Measurements from ENCODE around the gene ZFYVE19.

ZFYVE19 gene

DNA sequence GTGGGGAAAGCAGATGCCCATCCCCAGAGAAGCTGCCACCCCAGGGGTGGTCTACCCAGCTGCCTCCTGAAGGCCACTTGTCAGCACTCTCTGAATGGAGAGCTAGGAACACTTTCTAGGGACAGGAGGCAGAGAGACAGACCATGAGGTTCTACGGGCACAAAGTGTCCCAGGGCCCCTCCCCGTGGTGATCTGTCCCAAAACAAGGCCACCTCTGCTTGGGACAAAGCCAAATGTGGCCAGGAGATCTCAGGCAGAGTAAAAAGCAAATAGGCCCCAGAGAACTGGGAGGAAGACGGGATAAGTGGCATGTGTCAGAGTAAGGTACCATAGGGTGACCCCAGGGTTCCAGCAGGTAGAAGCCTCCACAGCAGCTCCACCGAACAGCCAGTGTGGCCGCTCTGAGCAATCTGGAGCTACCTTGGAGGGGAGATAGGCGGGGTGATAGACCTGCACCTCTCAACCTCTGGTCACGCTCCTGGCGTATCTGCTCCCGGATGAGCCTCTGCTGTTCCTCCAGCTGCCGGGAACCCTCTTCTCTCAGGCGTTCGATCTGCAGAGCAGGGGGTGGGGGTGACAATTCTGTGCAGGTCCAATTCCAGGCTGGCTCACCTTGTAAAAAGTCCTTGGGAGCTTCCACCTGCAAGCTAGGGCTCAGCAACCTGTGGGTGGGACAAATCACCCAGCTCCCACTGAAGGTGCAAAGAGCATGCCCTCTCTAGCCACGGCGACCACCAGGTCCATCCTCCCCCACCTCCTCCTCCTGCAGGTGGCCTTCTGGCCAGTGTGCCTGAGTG lies 31.0 kb upstream of the ZFYVE19 start:
- DNase-seq (ENCODE audit: low spot score): no peak

DNA sequence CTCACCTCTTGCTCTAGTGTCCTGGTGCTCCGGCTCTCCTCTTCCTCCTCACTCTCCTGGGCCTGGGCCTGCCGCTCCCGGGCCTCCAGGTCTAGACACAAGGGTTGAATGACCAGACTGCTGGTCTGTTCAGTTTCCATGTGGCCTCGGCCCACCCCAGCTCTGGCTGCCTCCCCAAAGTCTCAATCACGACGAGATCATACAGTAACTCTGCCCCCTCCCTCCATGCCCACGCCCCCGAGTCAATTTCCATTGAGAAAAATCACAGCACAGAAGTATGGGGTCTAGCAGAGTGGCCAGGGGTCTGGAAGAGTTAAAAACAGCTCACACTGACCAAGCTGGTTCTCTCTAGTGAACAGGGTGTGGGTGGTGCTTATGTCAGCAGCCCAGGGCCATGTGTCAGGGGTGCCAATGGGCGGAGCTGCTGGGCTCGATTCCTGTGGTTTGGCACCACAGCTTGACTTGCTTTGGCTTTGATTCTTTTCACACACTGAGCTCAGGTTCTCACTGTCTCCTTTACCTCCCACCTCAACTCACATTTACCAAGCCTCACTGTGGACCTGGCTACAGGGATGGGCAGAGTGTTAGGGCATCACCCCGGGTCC lies 30.2 kb upstream of the ZFYVE19 start:
- peak; percentile 66 for DNase-seq (ENCODE audit: low spot score)

DNA sequence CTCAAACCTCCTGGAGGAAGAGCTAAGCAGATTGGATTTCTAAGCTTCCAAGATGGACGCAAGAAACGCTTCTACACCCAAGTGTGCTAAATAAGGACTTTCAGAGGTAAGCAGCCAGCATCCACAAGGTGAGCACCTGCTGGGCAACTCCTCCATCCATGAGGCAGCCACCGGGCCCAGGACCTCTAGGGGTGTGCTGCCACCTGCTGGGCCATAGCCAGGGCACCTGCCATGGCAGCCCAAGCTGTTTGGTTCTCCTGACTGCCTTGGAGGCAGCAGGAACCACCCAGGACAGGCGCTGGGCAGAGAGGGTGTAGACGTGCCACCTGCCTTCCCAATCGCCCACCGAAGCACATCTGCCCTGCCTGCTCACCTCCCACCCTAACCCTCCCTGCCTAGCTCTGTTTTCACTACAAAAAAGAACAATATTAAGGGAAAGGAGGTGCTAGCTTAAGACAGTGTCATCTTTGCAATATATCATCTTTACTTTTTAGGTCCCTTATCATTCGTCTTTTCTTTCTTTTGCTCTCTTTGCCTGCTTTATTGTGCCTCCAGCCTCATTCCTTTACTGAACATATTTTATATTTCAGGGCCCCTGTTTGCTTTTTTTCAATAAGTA lies 24.2 kb upstream of the ZFYVE19 start:
- peak; percentile 81 for DNase-seq (ENCODE audit: low spot score)

GRCh38 chr15:40785164-40785563 lies 21.7 kb upstream of the ZFYVE19 start:
- DNase-seq (ENCODE audit: low spot score): no peak

DNA sequence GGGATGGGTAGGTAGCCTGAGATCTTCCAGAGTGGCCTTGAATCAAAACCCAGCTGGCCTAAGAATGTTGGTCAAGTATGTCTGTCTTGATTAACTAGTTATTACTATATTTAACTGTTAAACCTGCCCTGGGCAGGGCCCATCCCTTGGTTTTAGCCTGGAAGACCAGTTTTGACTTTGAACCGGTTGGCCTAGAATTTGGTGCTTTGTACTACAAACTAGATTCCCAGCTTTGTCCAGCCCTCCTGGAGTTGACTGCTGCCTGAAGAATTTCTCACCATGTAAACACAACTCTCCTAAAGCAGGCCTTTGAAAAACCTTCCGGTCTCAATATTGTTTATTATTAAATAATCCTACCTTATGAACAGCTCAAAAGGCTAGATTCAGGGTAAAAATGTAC lies 21.1 kb upstream of the ZFYVE19 start:
- no peak for DNase-seq (ENCODE audit: low spot score)

GRCh38 chr15:40787344-40787841 lies 19.5 kb upstream of the ZFYVE19 start:
- DNase-seq (ENCODE audit: low spot score): peak; percentile 61

DNA sequence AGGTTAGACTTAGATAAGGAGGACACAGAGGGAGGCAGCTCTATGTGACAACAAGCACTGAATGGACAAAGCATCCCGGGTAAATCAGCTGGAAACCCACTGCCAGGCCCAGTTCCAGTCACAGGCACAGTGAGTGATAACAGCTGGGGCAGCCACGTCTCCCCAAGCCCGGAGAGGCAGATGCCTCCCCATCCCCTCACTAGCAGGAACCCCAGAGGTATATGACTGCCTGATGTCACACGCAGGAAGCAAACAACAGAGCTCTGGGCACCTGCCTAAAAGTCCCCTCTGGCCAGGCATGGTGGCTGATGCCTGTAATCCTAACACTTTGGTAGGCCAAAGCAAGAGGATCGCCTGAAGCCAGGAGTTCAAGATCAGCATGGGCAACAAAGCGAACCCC lies 18.9 kb upstream of the ZFYVE19 start:
- no peak for DNase-seq (ENCODE audit: low spot score)

DNA sequence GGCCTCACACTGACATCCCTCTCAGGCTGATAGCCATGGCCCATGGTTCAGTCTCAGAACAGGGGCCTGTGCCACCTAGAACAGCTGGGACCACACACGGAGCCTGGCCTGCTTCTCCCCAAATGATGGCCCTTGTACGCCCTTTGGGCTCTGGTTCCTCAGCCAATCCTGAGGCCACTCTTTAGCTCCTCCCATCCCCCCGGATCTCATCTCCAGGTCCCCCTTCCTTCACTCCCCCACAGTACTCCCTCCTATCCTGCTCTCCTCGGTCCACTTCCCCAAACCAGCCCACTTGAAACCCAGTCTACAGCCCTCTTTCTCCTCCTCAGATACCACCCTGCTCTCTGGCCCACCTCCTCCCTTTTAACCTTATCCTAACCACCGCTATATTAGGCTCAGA lies 17.8 kb upstream of the ZFYVE19 start:
- no peak for DNase-seq (ENCODE audit: low spot score)

- DNase-seq (ENCODE audit: low spot score): no peak
These were observed 16.9 kb upstream of the ZFYVE19 start for GRCh38 chr15:40789999-40790398.

GRCh38 chr15:40790718-40791117 lies 16.2 kb upstream of the ZFYVE19 start:
- no peak for DNase-seq (ENCODE audit: low spot score)

GRCh38 chr15:40792394-40792793 lies 14.5 kb upstream of the ZFYVE19 start:
- DNase-seq (ENCODE audit: low spot score): no peak

GRCh38 chr15:40793216-40793989 lies 13.5 kb upstream of the ZFYVE19 start:
- DNase-seq (ENCODE audit: low spot score): no peak

- DNase-seq (ENCODE audit: low spot score): no peak
These were observed 10.8 kb upstream of the ZFYVE19 start for GRCh38 chr15:40796041-40796440.

DNA sequence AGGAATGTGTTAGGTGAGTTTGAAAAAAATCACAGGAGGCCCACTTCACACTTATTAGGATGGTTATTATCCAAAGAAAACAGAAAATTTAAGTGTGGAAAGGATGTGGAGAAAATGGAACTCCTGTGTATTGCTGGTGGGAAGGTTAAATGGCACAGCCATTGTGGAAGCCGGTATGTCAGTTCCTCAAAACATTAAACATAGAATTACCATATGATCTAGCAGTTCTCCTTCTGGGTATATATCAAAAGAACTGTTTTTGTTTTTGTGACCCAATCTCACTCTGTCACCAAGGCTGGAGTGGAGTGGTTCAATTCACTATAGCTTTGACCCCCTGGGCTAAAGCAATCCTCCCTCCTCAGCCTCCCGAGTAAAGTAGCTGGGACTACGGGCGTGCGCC lies 10.4 kb upstream of the ZFYVE19 start:
- no peak for DNase-seq (ENCODE audit: low spot score)

DNA sequence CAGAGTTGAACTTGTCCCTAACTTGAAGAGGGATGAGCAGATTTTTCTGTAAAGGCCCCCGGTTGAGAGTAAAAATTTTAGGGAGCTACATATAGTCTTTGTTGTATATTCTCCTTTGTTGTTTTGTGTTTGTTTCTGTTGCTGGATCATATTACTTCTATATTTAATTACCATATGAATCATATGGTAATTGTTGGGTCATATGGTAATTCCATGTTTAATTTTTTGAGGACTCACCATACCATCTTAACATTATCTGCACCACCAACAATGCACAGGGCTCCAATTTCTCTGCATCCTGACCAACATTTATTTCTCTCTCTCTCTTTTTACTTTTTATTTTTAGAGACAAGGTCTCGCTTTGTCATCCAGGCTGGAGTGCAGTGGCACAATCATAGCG lies 7.4 kb upstream of the ZFYVE19 start:
- DNase-seq (ENCODE audit: low spot score): no peak

- no peak for DNase-seq (ENCODE audit: low spot score)
These were observed 3.8 kb upstream of the ZFYVE19 start for GRCh38 chr15:40803076-40803475.

GRCh38 chr15:40803688-40804087 lies 3.2 kb upstream of the ZFYVE19 start:
- DNase-seq (ENCODE audit: low spot score): no peak

DNA sequence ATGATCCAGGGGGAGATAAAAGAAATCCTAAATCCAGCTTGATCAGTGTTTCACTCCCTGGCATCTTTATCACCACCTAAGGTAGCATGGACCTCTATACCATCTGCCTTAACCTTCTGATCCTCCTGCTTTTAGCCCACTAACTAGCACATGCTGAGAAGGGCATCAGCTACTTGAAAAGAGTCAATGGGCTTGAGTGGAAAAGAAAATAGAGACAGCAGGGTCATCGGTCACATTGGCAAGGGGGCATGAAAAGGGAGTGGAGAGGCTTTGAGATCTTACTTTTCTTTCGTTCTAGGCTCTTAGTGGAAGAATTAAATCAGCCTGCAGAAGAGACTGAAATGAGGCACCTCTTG lies 239 bp upstream of the ZFYVE19 start:
- no peak for DNase-seq (ENCODE audit: low spot score)

DNA sequence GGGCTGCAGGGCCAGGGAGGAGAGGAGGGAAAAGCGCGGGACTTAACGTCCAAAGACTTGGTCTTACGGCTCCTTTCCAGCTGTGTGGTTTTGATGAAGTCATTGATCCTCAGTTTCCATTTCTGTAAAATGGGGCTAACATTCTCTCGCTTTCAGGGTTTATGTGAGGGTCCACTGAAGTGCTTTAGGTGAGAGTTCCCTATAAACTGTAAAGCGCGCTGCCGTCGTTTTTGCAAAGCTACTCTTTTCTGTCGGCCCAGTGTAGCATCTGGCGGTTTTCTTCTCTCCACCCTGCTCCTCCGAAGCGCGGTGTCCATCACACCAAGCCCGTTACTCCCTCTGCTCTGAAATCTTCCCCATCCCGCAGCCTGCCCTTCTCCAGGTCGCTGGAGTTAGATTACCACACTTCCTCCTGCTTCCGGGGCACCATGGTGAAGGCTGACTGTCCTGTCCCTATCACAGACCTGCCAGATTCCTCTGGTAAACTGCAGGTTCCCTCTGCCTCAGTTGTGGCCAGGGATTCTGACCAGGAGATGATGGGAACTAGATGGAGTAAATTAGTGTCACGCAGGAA lies 1.1 kb downstream of the ZFYVE19 start:
- no peak for DNase-seq (ENCODE audit: low spot score)

GRCh38 chr15:40808861-40809450 lies 2.1 kb downstream of the ZFYVE19 start:
- no peak for DNase-seq (ENCODE audit: low spot score)

DNA sequence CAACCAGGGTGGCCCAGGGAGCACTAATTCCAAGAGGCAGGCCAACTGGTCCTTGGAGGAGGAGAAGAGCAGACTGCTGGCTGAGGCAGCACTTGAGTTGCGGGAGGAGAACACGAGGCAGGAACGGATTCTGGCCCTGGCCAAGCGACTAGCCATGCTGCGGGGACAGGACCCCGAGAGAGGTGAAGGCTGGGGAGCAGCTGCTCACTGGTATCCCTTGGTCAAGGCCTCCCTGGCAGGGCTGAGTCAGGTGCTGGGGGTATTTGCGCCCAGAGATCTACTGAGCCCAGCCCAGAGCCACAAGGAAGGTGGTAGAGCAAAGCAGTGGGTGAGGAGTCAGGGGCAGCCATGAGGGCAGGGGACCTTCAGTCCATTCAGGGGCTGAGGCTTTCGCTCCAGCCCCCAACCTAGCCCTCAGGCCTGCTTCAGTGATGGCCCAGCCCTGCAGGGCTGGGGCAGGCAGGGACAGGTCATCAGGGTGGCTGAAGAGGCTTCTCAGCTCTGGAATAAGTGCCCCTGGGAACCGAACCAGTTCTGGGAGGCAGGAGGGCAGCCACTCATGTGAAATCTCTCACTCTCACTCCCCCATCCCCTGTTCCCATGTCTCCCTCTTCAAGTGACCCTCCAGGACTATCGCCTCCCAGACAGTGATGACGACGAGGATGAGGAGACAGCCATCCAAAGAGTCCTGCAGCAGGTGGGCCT lies 6.0 kb downstream of the ZFYVE19 start:
- no peak for DNase-seq (ENCODE audit: low spot score)

Data from CD4-positive, alpha-beta T cell treated with Interleukin-2 at 100 ng/mL for 4 hours (primary cell).